ENCODE data around the gene SHISA9.

SHISA9 gene

DNA sequence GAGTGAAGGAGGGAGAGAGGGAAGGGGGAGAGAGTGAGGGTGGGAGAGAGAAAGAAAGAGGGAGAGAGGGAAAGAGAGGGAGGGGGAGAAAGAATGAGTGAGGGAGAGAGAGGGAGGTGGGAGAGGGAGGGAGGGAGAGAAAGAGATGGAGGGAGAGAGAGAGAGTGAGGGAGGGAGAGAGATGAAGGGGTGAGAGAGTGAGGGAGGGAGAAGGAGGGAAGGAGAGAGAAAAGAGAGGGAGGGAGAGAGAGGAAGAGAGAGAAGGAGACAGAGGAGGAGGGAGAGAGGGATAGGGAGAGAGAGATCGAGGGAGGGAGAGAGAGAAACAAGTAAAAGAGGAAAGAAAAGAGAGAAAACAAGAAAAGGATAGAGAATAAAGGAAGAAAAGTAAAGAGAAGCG, 225.7 kb downstream of the SHISA9 start:
- no peak for TF ChIP-seq EZH2phosphoT487 (IDR thresholded peaks at IDR 0.05; ENCODE audit: low read depth)
- TF ChIP-seq CTCF (IDR thresholded peaks at IDR 0.05; ENCODE audit: low read depth, low read length): no peak

DNA sequence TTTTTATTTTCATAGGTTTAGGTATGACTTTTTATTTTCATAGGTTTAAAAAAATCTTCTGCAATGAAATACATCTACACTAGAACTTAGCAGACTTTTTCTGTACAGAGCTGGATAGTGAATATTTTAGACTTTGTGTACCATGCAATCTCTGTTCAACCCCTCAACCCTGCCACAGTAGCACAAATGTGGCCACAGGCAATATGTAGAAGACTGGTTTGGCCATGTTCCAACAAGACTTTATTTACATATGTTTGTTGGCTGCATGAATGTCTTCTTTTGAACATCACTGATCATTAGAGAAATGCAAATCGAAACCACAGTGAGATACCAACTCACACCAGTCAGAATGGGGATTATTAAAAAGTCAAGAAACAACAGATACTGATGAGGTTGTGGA, 229.2 kb downstream of the SHISA9 start:
- no peak overlapping the region for H3K27ac ChIP-seq (ENCODE audit: low read length)
- 0 out of 2 replicates have a peak, but pooled peaks cover 6% of the 10 kb centered on the region for H3K27me3 ChIP-seq (ENCODE audit: low read depth, low read length)
- no peaks in the 10 kb centered on the region for H4K20me1 ChIP-seq (ENCODE audit: insufficient read depth, low read length)
- H3K9ac ChIP-seq (ENCODE audit: low read length): no peak overlapping the region
- H3K9me3 ChIP-seq (ENCODE audit: insufficient read depth, low read length): no peaks in the 10 kb centered on the region
- TF ChIP-seq EZH2phosphoT487 (IDR thresholded peaks at IDR 0.05; ENCODE audit: low read depth): no peak
- no peak for TF ChIP-seq CTCF (IDR thresholded peaks at IDR 0.05; ENCODE audit: low read depth, low read length)
- no peak overlapping the region for H3K4me2 ChIP-seq (ENCODE audit: low read length)
- no peaks in the 10 kb centered on the region for H3K36me3 ChIP-seq (replicated peaks; ENCODE audit: low read depth, low read length)
- no peaks in the 10 kb centered on the region for H3K4me1 ChIP-seq (ENCODE audit: low read length)
- H3K4me3 ChIP-seq (ENCODE audit: low read length): no peak overlapping the region
- H2AFZ ChIP-seq (ENCODE audit: low read depth, low read length): no peak overlapping the region
- H3K79me2 ChIP-seq (ENCODE audit: low read length): no peaks in the 10 kb centered on the region

More for the DNA sequence above, 225.7 kb downstream of the SHISA9 start:
- Histone ChIP-seq H3K36me3 (replicated peaks; ENCODE audit: low read depth, low read length) (no peaks in the 10 kb centered on the region), H3K4me1 (ENCODE audit: low read length) (no peaks in the 10 kb centered on the region), H3K79me2 (ENCODE audit: low read length) (no peaks in the 10 kb centered on the region), H3K27ac (ENCODE audit: low read length) (no peak overlapping the region), H2AFZ (ENCODE audit: low read depth, low read length) (no peak overlapping the region), H3K4me3 (ENCODE audit: low read length) (no peak overlapping the region), H3K27me3 (ENCODE audit: low read depth, low read length) (peaks cover 6% of the 10 kb centered on the region; the same call in 1 of the 2 replicates), H3K4me2 (ENCODE audit: low read length) (no peak overlapping the region), H3K9ac (ENCODE audit: low read length) (no peak overlapping the region), H4K20me1 (ENCODE audit: insufficient read depth, low read length) (no peaks in the 10 kb centered on the region), H3K9me3 (ENCODE audit: insufficient read depth, low read length) (no peaks in the 10 kb centered on the region)

DNA sequence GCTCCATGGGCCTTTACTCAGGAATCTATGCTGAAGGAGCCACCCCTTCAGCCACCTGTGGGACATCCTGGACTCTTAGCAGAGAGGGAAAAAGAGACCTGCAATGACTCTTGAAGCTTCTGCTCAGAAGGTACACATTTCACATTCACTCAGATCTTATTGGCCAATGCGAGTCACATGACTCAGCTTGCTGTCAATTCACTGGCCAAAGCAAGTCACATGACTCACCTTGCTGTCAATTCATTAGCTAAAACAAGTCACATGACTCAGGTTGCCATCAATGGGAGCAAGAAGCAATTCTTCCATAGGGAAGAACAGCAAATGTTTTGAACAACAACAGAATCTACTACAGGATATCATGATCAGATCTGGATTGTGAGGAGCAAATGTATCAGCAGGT, 233.4 kb downstream of the SHISA9 start:
- Histone ChIP-seq H3K27me3 (ENCODE audit: low read depth, low read length) (no peaks in the 10 kb centered on the region; the same call in 1 of the 2 replicates), H3K9ac (ENCODE audit: low read length) (no peak overlapping the region), H3K4me3 (ENCODE audit: low read length) (no peak overlapping the region), H3K36me3 (replicated peaks; ENCODE audit: low read depth, low read length) (no peaks in the 10 kb centered on the region), H3K79me2 (ENCODE audit: low read length) (no peaks in the 10 kb centered on the region), H2AFZ (ENCODE audit: low read depth, low read length) (no peak overlapping the region), H4K20me1 (ENCODE audit: insufficient read depth, low read length) (no peaks in the 10 kb centered on the region), H3K9me3 (ENCODE audit: insufficient read depth, low read length) (no peaks in the 10 kb centered on the region), H3K4me1 (ENCODE audit: low read length) (no peaks in the 10 kb centered on the region), H3K27ac (ENCODE audit: low read length) (no peak overlapping the region), H3K4me2 (ENCODE audit: low read length) (no peak overlapping the region)
- no peak for TF ChIP-seq EZH2phosphoT487 (IDR thresholded peaks at IDR 0.05; ENCODE audit: low read depth)
- TF ChIP-seq CTCF (IDR thresholded peaks at IDR 0.05; ENCODE audit: low read depth, low read length): no peak

DNA sequence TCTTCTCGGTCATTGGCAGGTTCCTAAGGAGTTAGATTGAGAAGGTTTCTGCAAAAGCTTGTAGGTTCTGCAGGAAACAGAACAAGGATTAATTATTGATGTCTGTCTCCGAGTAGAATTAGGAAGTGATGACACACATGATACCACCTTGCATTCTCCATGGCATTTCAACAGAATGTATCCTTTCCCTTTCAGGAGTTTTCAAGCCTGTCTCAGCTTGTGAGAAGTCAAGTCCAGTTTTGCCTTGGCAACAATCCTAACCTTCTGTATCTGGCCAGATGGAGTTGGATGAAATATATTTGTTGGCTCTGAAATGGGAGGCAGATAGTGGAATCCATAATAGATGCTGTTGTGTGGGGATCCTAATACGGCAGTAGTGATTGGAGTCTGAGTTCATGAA, 235.5 kb downstream of the SHISA9 start:
- Histone ChIP-seq H4K20me1 (ENCODE audit: insufficient read depth, low read length) (no peaks in the 10 kb centered on the region), H3K9me3 (ENCODE audit: insufficient read depth, low read length) (no peaks in the 10 kb centered on the region), H3K4me1 (ENCODE audit: low read length) (no peaks in the 10 kb centered on the region), H3K36me3 (replicated peaks; ENCODE audit: low read depth, low read length) (no peaks in the 10 kb centered on the region), H3K4me3 (ENCODE audit: low read length) (no peak overlapping the region), H3K27me3 (ENCODE audit: low read depth, low read length) (no peaks in the 10 kb centered on the region; the same call in 1 of the 2 replicates), H3K27ac (ENCODE audit: low read length) (no peak overlapping the region), H3K4me2 (ENCODE audit: low read length) (no peak overlapping the region), H3K79me2 (ENCODE audit: low read length) (no peaks in the 10 kb centered on the region), H3K9ac (ENCODE audit: low read length) (no peak overlapping the region), H2AFZ (ENCODE audit: low read depth, low read length) (no peak overlapping the region)
- no peak for TF ChIP-seq CTCF (IDR thresholded peaks at IDR 0.05; ENCODE audit: low read depth, low read length)
- TF ChIP-seq EZH2phosphoT487 (IDR thresholded peaks at IDR 0.05; ENCODE audit: low read depth): no peak
